NCI-H524 treated with DMSO at 0.1 percent for 48 hours (cell line): ENCODE results near the gene OR2A42.
"Not testable (repeated sequence)": the region's sequence is repeated elsewhere in the genome, so short reads cannot be mapped to it uniquely, and the experiment has no call there.

Experiments
- DNase-seq: peaks from one replicate; lab custom pipeline; 2025; lab: John Stamatoyannopoulos, UW

The OR2A42 gene

DNA sequence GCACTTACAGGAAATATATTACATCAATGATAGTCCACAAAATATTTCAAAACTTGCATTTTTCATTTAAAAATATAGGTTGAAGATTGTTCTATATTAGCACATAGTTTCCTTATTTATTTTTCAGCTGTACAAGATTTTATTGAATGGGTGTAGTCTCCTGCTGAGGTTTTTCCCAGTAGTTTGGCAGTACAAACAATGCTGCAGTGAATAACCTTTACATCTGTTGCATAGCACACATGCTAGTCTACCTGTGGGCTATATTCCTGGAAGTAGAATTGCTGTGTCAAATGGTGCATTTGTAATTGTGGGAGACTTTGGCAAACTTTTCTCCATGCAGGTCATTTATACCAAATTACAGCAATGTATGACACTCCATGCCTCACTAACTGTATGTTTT is 18.9 kb downstream of the OR2A42 start:
- DNase-seq, result not testable (repeated sequence)

GRCh38 chr7:144219149-144219548 is 20.3 kb downstream of the OR2A42 start:
- DNase-seq, result not testable (repeated sequence)

DNA sequence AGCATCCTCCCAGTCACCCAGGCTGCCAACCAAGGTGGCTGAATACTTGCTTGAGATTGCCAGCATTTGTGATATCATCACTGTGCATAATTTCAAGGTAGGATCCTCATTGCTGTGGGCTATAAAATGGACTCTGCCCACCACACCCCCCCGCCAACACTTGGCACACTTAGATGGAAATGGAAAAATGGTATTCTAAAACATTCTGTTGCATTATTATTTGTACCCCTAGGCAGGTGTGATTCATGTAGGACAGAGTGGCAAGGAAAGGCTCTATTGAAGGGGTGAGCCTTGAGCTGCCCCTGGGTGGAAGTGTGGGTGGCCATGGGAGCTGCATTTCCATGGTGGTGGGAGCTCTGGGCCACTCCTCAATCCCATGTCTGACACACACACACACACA is 20.8 kb downstream of the OR2A42 start:
- DNase-seq, result not testable (repeated sequence)

GRCh38 chr7:144217200-144217599 is 22.2 kb downstream of the OR2A42 start:
- not testable (repeated sequence) for DNase-seq

GRCh38 chr7:144205306-144205705 is 34.1 kb downstream of the OR2A42 start:
- not testable (repeated sequence) for DNase-seq

- not testable (repeated sequence) for DNase-seq
Measured at GRCh38 chr7:144203086-144203485, 36.3 kb downstream of the OR2A42 start.

GRCh38 chr7:144201978-144202377 is 37.4 kb downstream of the OR2A42 start:
- DNase-seq, result not testable (repeated sequence)

- not testable (repeated sequence) for DNase-seq
Measured at GRCh38 chr7:144198934-144199333, 40.5 kb downstream of the OR2A42 start.

- not testable (repeated sequence) for DNase-seq
Measured at GRCh38 chr7:144195212-144195872, 44.1 kb downstream of the OR2A42 start, which contains the start of gene ARHGEF35. ARHGEF35 (minus strand) TSS chr7:144195833; CDS start chr7:144188383, 7,450 bp downstream.

DNA sequence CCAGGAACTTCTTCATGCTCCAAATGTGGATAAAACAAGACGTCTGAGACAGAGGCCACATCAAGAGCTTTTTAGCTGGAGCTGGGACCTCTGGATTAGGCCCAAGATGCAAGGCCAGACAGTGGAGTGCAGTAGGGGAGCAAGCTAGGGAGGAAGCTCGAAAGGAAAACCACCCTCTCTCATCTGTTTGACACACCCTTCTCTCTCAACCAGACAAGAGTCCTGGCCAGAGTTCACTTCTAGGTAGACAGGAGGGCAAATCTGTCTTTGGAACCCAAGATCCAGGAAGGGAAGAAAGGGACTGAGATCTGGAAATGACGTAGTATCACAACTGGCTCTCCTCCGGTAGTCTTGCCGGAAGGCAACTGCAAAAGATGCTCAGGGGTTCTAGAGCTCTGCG is 45.0 kb downstream of the OR2A42 start:
- DNase-seq, result not testable (repeated sequence)

DNA sequence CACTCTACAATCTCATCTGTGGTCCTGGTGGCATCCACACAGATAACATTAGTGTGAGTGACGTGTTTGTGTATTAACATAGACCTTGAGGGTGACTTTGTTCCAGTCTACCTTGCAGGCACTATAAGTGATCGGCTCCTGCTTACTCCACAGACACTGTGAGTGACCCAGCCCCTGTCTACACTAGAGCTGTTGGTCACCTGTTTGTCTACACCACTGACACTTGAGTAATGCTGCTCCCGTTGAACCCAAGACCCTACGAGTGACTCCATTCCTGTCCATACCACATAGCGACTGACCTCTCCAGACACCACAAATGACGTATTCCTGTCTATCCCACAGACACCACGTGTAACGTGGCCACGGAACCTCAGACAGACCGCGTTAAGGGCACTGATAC is 45.6 kb downstream of the OR2A42 start:
- DNase-seq, result not testable (repeated sequence)

DNA sequence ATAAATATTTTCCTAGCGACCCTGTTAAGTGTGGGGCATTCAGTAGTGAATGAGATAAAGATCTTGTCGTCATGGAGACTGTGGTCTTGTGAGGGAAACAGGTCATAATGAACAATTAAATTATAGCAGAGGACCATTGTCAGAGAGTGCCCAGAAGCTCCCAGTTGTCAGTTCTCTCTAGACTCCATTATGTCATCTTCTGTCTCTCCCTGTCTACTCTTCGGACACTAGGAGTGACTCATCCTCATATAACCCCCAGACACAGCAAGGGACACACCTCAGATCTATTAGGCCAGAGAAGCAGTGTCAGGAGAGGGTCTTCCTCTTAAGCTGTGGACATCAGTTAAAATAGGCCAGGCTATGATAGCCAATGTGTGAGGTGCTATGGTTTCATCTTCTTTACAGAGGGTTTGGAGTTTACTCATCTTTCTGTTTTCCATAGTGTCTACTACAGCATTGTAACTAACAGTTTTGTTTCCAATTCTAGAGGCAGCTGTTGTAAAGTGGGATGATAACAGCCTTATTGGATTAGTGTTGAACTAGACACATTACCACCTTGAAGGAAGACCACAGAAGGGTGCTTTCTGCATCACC is 50.7 kb downstream of the OR2A42 start:
- DNase-seq, result not testable (repeated sequence)

GRCh38 chr7:144187848-144188247 is 51.6 kb downstream of the OR2A42 start:
- DNase-seq, result not testable (repeated sequence)

- not testable (repeated sequence) for DNase-seq
Measured at GRCh38 chr7:144183166-144183565, 56.2 kb downstream of the OR2A42 start, which contains the start of gene CTAGE4. CTAGE4 (plus strand) TSS chr7:144183466; CDS start chr7:144183504, 38 bp downstream.

DNA sequence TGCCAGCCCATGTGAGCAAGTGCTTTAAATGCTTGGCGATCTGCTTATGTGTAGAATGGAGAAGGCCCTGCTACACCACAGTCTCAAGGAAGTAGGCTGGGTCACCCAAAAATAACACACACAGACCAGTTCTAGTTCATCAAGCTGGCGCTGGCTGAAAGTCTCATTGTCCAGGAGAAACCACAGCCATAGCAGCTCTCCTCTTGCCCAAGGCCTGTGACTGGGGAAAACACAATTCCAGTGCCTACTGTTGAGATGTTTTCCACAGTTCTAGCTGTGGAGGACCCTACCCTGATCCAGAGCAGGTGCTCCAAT is 60.3 kb downstream of the OR2A42 start:
- not testable (repeated sequence) for DNase-seq

- DNase-seq, result not testable (repeated sequence)
Measured at GRCh38 chr7:144178380-144179164, 60.8 kb downstream of the OR2A42 start.
